GM10266 (cell line): ENCODE data around the gene AJUBA.
"Not testable (repeated sequence)": the region's sequence is repeated elsewhere in the genome, so short reads cannot be mapped to it uniquely, and the experiment has no call there.

ENCODE experiments used
- DNase-seq: peaks from one replicate; pipeline ENCODE4 v3.0.0; 2012; ENCODE audit errors: extremely low spot score
- TF ChIP-seq, protein P1 (sequence below): IDR thresholded peaks from 2 replicates; pipeline ENCODE4 v1.5.1; 2012; ENCODE audit warnings: mild to moderate bottlenecking, low read depth; ENCODE audit not compliant: control insufficient read depth, insufficient read depth; ENCODE audit errors: missing control alignments

Gene AJUBA

DNA sequence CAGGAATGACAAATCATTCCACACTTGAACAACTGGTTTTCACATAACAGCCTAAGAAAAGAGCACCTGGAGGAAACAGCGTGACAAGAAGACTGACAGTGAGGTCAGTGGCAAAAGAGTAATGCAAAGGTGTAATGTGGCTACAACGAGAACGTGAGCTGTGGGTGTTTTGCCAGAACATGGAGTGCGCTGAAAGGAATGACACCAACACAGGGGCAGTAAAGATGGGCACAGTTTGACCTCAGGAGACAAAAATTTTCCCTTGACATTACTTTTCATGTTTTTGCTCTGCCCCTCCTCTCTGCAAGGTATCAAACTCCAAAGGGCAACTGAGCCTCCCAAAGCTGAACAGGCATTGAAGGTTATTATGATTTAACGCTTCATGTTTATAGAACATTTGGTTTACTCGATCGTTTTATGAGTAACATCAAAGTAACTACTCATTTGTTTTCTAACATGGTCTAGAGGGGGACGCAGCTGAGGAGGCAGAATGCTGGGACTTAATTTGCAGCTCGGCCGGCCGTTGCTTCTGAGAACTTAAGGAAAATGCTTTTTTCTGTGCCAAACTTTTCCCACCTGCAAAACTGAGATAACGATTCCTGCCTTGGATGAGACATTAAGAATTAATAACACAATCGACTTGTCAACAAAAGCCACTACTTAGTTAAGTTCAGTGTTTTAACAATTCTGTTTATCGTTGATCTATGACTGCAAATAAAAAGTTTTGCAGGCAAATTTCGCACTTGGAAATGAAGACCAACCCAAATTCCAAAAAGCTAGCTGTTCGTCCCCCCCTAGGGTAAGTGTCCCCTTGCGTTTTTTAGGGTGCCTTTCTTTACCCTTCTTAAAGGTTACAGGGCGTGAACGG, 26.4 kb downstream of the AJUBA start:
- no peak for DNase-seq
- TF ChIP-seq, protein P1, sequence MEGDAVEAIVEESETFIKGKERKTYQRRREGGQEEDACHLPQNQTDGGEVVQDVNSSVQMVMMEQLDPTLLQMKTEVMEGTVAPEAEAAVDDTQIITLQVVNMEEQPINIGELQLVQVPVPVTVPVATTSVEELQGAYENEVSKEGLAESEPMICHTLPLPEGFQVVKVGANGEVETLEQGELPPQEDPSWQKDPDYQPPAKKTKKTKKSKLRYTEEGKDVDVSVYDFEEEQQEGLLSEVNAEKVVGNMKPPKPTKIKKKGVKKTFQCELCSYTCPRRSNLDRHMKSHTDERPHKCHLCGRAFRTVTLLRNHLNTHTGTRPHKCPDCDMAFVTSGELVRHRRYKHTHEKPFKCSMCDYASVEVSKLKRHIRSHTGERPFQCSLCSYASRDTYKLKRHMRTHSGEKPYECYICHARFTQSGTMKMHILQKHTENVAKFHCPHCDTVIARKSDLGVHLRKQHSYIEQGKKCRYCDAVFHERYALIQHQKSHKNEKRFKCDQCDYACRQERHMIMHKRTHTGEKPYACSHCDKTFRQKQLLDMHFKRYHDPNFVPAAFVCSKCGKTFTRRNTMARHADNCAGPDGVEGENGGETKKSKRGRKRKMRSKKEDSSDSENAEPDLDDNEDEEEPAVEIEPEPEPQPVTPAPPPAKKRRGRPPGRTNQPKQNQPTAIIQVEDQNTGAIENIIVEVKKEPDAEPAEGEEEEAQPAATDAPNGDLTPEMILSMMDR = no peak

GRCh38 chr14:22952418-22952817, 29.9 kb downstream of the AJUBA start:
- DNase-seq = no peak
- TF ChIP-seq, protein P1 = no peak

DNA sequence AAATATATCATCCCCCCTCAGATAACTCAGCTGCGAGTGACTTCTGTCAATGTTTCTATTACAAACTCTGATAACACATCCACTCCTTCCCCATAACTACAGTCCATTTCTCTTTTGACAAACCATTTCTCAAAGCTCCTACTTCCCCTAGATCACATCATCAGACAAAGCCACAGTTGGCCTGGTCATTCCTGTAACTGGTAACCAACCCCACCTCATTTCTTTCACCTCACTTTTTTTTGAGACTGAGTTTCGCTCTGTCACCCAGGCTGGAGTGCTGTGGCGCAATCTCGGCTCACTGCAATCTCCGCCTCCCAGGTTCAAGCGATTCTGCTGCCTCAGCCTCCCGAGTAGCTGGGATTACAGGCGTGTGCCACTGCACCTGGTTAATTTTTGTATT, 30.6 kb downstream of the AJUBA start:
- DNase-seq = not testable (repeated sequence)

DNA sequence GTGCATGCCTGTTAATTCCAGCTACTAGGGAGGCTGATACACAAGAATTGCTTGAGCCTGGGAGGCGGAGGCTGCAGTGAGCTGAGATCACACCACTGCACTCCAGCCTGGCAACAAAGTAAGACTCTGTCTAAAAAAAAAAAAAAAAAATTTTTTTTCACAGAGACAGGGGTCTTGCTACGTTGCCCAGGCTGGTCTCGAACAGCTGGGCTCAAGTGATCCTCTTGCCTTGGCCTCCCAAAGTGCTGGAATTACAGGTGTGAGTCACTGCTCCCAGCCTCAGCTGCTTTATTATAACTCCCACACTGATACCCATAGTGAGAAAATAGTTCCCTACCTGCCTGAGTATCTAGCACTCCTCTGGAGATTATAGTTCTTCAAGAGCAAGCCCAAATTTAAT, 36.7 kb downstream of the AJUBA start:
- no peak for DNase-seq
- TF ChIP-seq, protein P1 = no peak

- TF ChIP-seq, protein P1 = no peak
- DNase-seq = no peak
Measured at GRCh38 chr14:22939684-22940083, 42.7 kb downstream of the AJUBA start.

DNA sequence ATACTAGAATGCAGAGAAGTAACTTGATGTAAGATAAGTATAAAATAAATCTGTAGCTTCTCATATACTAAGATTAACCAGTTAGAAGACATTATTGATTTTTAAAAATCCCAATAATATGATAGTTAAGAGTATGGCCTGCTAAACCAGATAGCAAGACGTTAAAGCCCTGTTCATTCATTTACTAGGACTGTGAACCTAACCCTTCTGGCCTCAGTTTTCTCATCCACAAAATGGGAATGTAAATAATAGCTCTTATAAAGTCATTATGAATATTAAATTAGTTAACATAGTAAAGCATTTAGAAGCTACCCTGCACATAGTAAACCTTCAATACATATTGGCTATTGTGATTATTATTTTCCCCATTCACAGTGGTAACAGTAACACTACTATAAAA, 47.2 kb downstream of the AJUBA start:
- DNase-seq = no peak
- TF ChIP-seq, protein P1 = no peak

DNA sequence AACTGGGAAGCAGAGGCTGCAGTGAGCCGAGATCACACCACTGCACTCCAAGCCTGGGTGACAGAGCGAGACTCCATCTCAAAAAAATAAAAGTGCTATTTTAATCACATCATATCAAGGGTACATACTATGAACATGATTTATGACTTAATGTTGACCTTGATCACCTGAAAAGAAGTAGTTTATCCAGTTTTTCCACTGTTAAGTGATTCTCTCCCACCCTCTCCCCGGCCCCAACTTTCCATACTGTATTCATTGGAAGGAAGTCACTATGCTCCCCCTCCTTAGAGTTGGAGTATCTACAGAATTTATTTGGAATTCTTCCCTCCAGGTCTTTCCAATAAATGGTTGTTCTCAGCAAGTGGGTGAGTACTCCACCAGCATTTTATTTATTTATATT, 50.2 kb downstream of the AJUBA start:
- TF ChIP-seq, protein P1 = no peak
- DNase-seq = no peak
